ENCODE data around the gene CHDH.

Gene CHDH

DNA sequence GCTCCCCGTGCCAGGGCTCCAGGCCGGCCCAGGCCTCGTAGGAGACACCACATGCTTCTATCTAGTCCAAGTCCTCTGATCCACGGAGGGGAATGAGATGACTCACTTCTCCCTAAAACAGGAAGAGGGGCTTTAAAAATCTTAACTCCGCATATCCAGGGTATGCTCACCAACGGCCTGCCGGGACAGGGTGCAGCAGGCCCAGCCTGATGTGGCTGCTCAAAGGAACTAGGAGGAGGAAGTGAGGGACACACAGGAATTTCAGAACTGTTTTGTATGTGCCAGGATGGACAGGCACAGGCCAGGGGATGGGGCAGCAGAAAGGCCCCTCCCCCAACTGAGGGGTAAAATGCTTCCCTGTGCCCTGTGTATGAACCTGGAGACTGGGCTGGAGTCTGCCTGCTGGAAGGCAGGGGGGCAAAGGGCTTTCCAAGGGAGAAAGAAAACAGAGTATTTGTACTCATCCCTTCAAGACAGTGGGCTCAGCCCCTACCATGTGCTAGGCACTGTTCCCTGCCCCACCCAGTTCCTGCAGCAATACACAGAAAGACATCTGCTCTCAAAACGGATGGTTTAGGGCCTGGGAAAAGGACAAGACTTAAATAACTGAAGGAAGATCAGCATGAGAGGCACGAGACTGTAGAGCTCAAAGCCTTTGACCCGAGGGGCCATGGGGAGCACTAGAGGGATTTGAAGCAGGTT is 22.1 kb downstream of the CHDH start:
- no peak for DNase-seq

DNA sequence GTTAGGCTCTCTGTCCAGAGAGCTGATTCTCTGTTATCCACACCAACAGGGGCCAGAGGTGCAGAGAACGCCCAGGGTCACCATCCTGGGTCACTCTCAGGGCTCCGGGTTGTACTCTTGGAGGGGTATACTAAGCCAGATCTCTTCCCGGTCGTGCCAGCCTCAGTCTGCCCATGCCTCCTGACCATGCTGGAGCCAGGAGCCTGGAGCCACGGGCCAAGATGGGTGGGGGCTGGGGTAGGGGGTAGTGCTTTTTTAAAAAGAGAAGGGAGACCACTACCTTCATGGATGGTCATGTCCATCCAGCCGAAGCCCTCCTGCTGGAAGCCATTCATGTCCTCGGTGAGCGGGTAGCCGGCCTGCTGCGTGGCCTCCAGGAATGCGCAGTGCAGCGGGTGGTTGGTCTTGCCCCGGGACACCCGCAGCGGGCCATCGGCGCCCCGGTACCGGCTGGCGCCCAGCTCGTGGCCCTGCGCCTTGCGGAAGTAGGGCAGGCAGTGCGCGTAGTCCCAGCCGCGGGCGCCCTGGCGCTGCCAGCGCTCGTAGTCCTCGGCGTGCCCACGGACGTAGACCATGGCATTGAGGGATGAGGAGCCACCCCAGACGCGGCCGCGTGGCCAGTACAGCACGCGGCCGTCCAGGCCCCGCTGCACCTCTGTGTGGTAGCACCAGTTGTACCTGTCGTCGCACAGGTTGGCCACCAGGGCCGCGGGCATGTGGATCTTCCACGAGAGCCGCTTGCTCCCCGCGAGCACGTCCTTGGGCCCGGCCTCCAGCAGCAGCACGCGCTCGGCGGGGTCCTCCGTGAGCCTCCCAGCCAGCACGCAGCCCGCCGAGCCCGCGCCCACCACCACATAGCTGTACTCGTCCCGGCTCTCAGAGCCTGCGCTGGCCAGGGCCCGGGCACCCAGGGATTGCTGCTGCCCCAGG is 22.9 kb downstream of the CHDH start:
- DNase-seq = no peak

GRCh38 chr3:53822331-53822741 is 23.9 kb downstream of the CHDH start:
- no peak for DNase-seq

- no peak for DNase-seq
Measured at GRCh38 chr3:53821631-53822121, 24.5 kb downstream of the CHDH start.

GRCh38 chr3:53820756-53821580 is 25.3 kb downstream of the CHDH start:
- no peak for DNase-seq

- no peak for DNase-seq
Measured at GRCh38 chr3:53820084-53820483, 26.1 kb downstream of the CHDH start.

DNA sequence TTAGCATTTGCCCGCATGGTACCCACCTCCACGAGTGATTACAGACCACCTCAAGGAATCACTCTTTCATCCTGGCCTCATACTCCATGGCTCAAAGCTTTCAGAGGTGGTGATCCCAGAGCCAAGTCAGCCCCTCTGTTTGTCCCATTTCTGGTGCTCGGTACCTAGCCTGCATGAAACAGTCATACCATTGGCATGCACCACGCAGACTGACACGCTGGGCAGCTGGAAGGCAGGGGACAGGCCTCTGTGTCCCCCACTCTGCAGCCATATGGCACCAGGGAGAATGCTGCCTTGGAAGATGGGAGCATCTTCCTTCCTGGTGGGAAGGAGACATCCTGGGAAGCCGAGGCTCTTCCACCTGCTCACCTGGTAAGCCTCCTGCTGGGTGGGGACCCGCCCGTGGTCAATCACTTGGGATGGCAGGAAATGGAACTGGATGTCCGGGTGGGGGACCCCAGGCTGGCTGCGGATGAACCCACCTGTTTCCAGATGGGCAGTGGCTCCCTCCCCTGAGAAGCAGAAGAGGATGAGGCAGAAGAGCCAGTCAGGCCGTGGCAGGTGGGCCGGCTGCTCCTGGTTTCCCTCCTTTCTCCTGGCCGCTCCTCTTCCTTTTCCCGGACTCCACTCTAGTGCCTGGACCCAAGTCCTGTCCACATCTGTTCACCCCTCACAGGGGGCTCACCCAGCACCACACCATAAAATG is 26.9 kb downstream of the CHDH start:
- DNase-seq = no peak

DNA sequence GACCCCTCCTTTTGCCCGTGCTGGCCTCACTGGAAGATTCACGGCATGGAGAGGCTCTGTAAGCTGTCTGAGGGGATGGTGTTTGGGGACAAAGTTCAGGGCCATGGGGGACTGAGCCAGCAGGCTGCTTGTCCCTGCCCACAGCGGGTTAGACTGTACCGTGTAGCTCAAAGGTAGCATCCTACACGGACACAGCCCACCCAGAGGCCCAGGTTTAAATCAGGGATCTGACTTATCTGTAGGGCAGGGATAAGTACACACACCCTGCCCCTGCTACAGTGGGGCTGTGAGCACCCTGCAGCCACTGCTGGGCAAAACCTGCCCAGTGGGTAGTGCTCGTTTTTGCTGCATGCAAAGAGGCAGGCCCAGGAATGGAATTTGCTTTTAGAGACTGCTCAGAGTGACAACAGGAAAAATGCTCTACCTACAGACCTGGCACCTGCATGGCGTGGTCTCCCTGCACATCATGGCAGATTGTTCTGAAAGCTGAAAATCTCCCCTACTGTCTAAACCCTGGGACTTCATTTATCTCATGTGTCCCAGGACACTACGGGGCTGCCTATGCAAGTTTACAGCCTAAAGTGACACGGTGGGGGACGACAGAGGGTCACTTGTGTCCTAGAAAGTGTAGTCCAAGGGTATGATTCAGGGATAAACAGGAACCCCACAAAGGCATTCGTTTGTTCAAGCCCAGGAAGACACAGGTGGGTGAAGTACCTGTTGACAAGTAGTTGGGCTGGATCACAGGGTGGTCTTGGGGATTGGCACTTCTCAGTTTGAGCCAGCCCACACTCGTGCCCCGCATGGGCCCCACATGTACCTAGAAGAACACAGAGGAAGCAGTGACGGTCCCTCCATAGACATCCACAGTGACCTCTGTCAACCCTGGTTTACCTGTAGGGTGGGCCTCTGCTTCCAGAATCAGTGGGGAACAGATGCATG is 27.7 kb downstream of the CHDH start:
- no peak for DNase-seq

- no peak for DNase-seq
Measured at GRCh38 chr3:53817809-53818208, 28.4 kb downstream of the CHDH start.

DNA sequence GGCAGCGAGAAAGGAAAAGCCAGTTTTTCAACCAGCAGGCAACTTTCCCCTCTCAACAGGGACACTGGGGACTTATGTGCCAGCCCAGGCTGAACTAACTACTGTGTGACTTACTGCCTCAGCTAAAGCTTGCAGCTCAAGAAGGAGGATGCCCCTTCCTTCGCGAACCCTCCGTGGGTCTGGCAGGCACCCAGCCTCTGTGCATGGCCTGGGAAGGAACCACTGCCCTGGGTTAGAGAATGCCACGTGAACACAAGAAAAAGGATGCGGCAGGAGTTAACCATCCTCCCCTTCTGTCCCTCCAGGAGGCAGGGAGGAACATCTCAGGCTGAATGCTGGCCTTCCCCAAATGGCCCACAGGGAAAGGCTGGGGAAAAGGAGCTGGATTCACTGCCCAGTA is 29.0 kb downstream of the CHDH start:
- DNase-seq = no peak

DNA sequence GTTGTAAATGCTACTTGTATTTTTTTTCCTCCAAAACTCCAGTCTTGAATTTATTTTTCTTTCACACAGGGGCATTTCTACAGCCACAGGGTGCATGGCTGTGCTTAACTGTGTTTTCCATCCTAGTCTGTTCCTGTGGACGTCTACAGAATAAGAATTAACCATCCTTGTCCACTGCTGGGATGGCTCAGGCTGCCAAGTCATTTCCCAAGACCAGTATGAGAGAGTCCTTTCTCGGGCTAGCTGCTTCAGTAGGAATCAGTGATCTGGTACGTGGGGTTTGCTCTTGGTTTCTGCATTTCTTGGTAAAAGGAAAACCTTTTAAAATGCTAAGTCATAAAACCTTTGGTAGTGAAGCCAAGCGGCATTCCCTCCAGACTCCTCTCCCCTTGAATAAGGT is 29.8 kb downstream of the CHDH start:
- no peak for DNase-seq

DNA sequence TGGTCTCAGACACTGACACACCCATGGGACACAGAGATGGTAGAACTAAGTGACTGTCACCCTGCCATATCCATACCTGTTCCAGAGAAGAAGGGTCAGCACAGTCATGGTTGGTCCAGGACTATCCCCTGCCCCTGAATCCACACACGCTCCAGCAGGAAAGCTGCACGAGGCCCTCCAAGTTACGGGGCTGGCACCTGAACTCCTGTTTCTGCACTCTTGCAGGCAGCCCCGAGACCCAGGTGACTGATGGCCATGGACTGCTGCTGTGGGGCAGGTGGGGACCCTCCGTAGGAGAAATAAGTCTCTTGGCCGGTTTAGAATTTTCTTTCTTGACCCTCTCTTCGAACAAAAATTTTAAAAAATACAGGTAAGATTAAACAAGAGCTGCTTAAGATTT is 30.6 kb downstream of the CHDH start:
- DNase-seq = no peak

- DNase-seq = no peak
Measured at GRCh38 chr3:53815067-53815466, 31.2 kb downstream of the CHDH start.

GRCh38 chr3:53813876-53814275 is 32.3 kb downstream of the CHDH start:
- no peak for DNase-seq

DNA sequence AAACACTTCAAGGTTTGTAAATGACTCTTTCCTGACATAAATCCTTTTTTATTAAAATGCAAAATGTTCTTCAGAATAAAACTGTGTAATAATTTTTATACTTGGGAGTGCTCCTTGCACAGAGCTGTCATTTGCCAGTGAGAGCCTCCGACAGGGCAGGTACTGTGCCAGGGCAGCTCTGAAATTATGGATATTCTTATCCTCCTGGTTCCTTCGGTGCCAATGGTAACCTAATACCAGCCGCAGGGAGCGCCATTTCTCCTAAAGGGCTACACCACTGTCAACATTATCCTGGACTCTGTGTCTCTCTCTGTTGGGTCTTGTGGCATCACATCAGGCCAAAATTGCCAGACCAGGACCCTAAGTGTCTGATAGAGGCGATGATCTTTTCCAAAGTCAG is 33.0 kb downstream of the CHDH start:
- DNase-seq = no peak

- no peak for DNase-seq
Measured at GRCh38 chr3:53812434-53812833, 33.8 kb downstream of the CHDH start.

GRCh38 chr3:53811143-53811927 is 34.9 kb downstream of the CHDH start:
- no peak for DNase-seq

GRCh38 chr3:53809764-53810400 is 36.3 kb downstream of the CHDH start:
- no peak for DNase-seq

DNA sequence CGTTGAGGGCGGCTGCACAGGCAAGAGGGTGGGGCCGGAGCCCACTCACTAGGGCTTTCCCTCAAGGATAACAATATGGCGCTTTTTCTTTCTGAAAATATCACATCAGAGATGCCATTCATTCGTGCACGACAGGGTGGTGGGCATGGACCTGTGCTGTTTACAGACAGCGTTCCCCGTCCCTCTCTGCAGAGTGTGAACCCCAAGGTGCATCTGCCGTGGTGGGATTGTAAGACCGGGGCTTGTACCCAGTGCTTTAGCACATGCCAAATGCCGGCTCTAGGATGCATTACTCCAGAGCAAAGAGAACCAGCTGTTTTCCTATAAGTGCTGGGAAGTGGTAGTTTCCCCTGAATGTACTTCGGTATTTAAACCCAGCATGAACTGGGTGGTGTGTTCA is 37.0 kb downstream of the CHDH start:
- no peak for DNase-seq

DNA sequence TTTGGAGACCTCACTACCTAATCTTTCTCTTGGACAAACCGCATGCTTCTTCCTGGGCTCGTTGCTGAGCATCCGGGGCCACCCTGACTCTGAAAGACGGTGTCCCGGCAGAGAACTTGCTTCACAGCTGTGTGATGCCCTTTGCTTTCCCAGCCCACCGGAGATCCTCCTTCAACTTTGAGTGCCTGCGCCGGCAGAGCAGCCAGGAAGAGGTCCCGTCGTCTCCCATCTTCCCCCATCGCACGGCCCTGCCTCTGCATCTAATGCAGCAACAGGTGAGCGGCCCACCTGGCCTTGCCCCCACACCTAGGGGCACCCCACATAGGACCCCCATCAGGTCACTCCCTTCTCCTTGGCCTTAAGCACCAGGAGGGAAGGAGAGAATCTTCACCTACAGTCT is 37.7 kb downstream of the CHDH start:
- DNase-seq = no peak

Measured in NCI-H446 (cell line).